ENCODE measurements around the gene SP140.
"Not testable (repeated sequence)": the region's sequence is repeated elsewhere in the genome, so short reads cannot be mapped to it uniquely, and the experiment has no call there.

SP140 gene

GRCh38 chr2:230225486-230225885, at the start of gene SP140:
Gene SP140 (plus strand): TSS chr2:230225736. CDS start chr2:230225845, 109 bp downstream.
- FAIRE-seq, result no peak

GRCh38 chr2:230176996-230177395, 48.5 kb upstream of the SP140 start:
- FAIRE-seq, result no peak

GRCh38 chr2:230178546-230179485, 46.7 kb upstream of the SP140 start:
- FAIRE-seq, result no peak

GRCh38 chr2:230179907-230180306, 45.6 kb upstream of the SP140 start:
- no peak for FAIRE-seq

GRCh38 chr2:230181195-230181594, 44.3 kb upstream of the SP140 start:
- FAIRE-seq, result no peak

GRCh38 chr2:230184727-230185578, 40.6 kb upstream of the SP140 start:
- FAIRE-seq, result no peak

GRCh38 chr2:230202430-230203109, 23.0 kb upstream of the SP140 start:
- FAIRE-seq, result no peak

GRCh38 chr2:230203110-230203676, 22.3 kb upstream of the SP140 start:
- no peak for FAIRE-seq

- FAIRE-seq, result no peak
Observed at GRCh38 chr2:230205034-230205433, 20.5 kb upstream of the SP140 start.

GRCh38 chr2:230205721-230206120, 19.8 kb upstream of the SP140 start:
- FAIRE-seq, result no peak

GRCh38 chr2:230208576-230208975, 17.0 kb upstream of the SP140 start:
- FAIRE-seq, result no peak

GRCh38 chr2:230209422-230210051, 16.0 kb upstream of the SP140 start:
- FAIRE-seq, result no peak

GRCh38 chr2:230216489-230216888, 9.0 kb upstream of the SP140 start:
- no peak for FAIRE-seq

GRCh38 chr2:230217424-230217823, 8.1 kb upstream of the SP140 start:
- no peak for FAIRE-seq

- no peak for FAIRE-seq
Observed at GRCh38 chr2:230218421-230218820, 7.1 kb upstream of the SP140 start.

- FAIRE-seq, result peak; percentile 76
Observed at GRCh38 chr2:230219419-230220331, 5.9 kb upstream of the SP140 start, which contains the start of gene SP110. Gene SP110 (minus strand): TSS chr2:230219984. CDS start chr2:230216927, 3,057 bp downstream.

GRCh38 chr2:230220347-230220969, 5.1 kb upstream of the SP140 start:
- no peak for FAIRE-seq

GRCh38 chr2:230221493-230221892, 4.0 kb upstream of the SP140 start:
- FAIRE-seq, result no peak

- not testable (repeated sequence) for FAIRE-seq
Observed at GRCh38 chr2:230222829-230223228, 2.7 kb upstream of the SP140 start.

GRCh38 chr2:230224458-230224857, 1.1 kb upstream of the SP140 start:
- FAIRE-seq, result no peak
